Measurements from ENCODE around the gene ZSCAN2.

ZSCAN2 gene

GRCh38 chr15:84598993-84599392 lies 1.8 kb upstream of the ZSCAN2 start:
- DNase-seq (ENCODE audit: low spot score): peak; percentile 61

DNA sequence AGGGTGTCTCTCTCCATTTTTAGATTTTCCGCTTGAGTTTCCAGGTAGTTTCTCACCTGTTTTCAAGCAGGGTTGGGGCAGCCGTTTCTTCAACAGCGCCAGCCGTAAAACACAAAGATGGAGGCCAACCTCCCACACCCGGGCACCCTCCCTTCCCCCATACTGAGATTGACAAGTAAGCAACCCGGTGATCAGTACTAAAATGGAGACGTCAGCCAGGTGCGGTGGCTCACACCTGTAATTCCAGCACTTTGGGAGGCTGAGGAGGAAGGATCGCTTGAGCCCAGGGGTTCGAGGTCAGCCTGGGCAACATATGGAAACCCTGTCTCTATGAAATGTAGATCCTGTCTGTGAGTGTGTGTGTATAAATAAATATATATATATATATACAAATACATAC lies 903 bp upstream of the ZSCAN2 start:
- DNase-seq (ENCODE audit: low spot score): no peak

- no peak for DNase-seq (ENCODE audit: low spot score)
These were observed 500 bp upstream of the ZSCAN2 start for GRCh38 chr15:84600331-84600686.

DNA sequence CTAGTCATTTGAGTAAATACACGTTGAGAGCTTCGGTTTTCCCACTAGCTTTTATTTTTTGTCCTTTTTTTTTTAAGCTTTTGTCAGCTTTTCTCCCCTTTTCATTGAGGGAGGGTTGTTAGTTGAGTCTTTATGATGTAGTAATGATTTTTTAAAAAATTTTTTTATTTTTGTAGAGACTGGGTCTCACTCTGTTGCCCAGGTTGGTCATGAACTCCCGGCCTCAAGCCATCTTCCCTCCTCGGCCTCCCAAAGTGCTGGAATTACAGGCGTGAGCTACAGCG lies 688 bp downstream of the ZSCAN2 start:
- DNase-seq (ENCODE audit: low spot score): no peak

- no peak for DNase-seq (ENCODE audit: low spot score)
These were observed 3.0 kb downstream of the ZSCAN2 start for GRCh38 chr15:84603630-84604379.

- DNase-seq (ENCODE audit: low spot score): no peak
These were observed 4.2 kb downstream of the ZSCAN2 start for GRCh38 chr15:84604826-84605553.

- DNase-seq (ENCODE audit: low spot score): no peak
These were observed 4.7 kb downstream of the ZSCAN2 start for GRCh38 chr15:84605554-84605882.

DNA sequence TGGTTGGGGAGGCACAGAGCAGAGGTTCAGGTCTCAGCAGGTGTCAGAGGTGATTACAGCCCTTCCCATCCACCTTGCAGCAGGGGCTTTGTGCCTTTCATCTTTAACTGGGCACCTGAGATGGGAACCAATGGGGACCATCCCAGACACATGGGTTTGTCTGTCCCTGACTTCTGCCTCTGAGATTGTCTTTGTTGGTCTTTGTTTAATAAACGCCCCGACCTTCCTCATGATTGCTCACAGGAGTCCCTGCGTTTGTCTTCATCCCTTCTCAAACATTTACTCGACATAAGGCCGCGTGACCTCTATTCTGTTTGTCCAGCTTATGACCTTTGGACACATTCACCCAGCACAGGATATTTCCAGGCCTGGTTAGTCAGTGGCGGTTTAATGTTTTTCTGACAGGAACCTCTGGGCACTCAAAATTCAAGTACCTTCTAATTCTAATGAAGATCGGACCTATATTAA lies 5.9 kb downstream of the ZSCAN2 start:
- DNase-seq (ENCODE audit: low spot score): no peak

GRCh38 chr15:84608707-84609284 lies 8.0 kb downstream of the ZSCAN2 start:
- DNase-seq (ENCODE audit: low spot score): no peak

DNA sequence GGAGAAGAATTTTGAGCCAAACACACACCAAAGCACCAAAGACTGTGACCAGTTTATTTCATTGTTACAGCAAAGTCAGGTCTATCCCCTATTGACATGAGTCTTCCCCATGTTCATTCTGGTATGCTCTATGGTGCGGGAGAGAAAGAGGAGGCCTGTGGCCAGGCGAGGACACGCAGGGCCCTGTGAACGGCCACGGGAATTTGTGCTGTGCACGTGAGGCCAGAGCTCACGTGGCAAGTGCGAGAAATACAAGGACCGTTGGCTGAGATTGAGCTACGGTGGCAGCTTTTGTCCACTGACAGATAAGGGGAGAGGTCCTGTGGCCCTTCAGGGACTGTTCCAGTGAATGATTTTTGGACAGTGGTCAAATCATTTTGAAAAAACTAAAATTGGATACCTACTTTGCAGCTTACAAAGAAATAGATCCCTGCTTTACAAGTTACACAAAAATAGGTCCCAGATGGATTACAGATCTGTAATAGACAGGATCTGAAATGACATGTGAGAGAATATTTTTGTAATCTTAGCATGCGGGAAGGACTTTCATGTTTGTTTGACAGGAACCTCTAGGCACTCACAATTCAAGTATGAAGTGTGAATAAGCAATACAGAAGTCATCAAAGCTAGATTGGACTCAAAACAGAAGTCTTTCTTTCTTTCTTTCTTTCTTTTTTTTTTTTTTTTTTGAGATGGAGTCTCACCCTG lies 9.2 kb downstream of the ZSCAN2 start:
- no peak for DNase-seq (ENCODE audit: low spot score)

- no peak for DNase-seq (ENCODE audit: low spot score)
These were observed 10.8 kb downstream of the ZSCAN2 start for GRCh38 chr15:84611631-84612030.

- DNase-seq (ENCODE audit: low spot score): no peak
These were observed 15.4 kb downstream of the ZSCAN2 start for GRCh38 chr15:84616235-84616634.

DNA sequence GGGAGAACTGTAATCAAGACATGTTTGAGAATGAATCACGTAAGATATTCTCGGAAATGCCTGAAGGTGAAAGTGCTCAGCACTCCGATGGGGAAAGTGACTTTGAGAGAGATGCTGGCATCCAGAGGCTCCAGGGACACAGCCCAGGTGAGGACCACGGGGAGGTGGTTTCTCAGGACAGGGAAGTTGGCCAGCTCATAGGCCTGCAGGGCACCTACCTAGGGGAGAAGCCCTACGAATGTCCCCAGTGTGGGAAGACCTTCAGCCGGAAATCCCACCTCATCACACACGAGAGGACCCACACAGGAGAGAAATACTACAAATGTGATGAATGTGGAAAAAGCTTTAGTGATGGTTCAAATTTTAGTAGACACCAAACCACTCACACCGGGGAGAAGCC lies 19.8 kb downstream of the ZSCAN2 start:
- no peak for DNase-seq (ENCODE audit: low spot score)

- no peak for DNase-seq (ENCODE audit: low spot score)
These were observed 20.7 kb downstream of the ZSCAN2 start for GRCh38 chr15:84621358-84621979.

DNA sequence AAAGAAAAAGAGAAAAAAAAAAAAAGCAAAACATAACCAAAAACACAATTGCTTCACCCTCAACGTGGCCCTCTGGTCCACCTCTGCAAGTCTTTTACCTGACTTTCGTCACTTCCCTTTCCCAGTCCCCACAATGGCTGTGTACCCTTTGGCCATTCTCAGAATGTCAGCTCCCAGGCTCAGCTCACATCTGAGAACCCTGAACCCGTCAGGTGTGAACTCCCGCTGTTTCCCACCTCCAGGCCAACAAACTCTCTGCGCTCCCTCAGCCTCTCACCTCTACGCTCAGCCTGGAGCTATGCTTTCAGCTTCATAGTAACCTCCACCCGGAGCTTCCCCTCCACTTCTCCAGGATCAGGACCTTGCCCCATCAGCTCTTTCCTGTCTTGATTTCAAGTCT lies 23.6 kb downstream of the ZSCAN2 start:
- DNase-seq (ENCODE audit: low spot score): no peak

GRCh38 chr15:84625123-84625522 lies 24.3 kb downstream of the ZSCAN2 start:
- no peak for DNase-seq (ENCODE audit: low spot score)

DNA sequence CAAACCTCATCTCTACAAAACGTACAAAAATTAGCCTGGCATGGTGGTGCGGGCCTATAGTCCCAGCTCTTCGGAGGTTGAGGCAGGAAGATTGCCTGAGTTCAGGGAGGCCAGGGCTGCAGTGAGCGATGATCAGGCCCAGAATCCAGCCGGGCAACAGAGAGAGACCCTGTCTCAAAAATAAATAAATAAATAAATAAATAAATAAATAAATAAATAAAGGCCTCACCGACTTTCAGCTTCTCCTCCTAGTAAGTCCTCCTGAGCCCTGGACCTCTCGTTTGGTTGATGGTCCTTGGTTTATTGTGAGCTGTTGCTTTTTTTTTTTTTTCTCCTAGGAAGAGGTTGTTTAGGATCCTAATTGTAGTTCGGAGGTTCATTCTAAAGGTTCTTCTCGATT lies 28.2 kb downstream of the ZSCAN2 start:
- DNase-seq (ENCODE audit: low spot score): no peak

- DNase-seq (ENCODE audit: low spot score): no peak
These were observed 31.0 kb downstream of the ZSCAN2 start for GRCh38 chr15:84631706-84632272.

GRCh38 chr15:84633311-84634227 lies 32.8 kb downstream of the ZSCAN2 start:
- DNase-seq (ENCODE audit: low spot score): peak; percentile 69

GRCh38 chr15:84634228-84634837 lies 33.5 kb downstream of the ZSCAN2 start:
- DNase-seq (ENCODE audit: low spot score): peak; percentile 48

GRCh38 chr15:84638103-84638502 lies 37.3 kb downstream of the ZSCAN2 start:
- DNase-seq (ENCODE audit: low spot score): peak; percentile 51

All from globus pallidus (tissue), 1 donor.